HG03354 (cell line): ENCODE results near the gene TPGS2.
"Not testable (repeated sequence)": the region's sequence is repeated elsewhere in the genome, so short reads cannot be mapped to it uniquely, and the experiment has no call there.

Source experiments
- ATAC-seq: cut with Tn5 transposase; IDR thresholded peaks from one replicate; pipeline ENCODE4 v1.9.1; 2021; ENCODE audit warnings: mild to moderate bottlenecking; ENCODE audit not compliant: unreplicated experiment, poor library complexity, severe bottlenecking

Gene TPGS2

GRCh38 chr18:36782710-36783109, 46.1 kb downstream of the TPGS2 start:
- no peak for ATAC-seq

DNA sequence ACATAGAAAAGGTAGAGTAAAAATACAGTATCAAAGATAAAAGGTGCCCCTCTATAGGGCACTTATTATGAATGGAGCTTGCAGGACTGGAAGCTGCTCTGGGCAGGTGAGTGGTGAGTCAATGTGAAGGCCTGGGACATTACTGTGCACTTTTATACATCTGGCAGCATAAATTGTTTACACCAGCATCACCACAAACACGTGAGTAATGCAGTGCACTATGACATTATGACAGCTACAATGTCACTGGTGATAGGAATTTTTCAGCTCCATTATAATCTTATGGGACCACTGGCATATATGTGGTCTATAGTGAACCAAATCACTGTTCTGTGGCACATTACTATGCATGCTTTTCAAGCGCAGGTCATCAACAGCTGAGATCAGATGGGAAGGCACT, 48.1 kb downstream of the TPGS2 start:
- ATAC-seq = no peak

GRCh38 chr18:36777566-36777965, 51.2 kb downstream of the TPGS2 start:
- no peak for ATAC-seq

DNA sequence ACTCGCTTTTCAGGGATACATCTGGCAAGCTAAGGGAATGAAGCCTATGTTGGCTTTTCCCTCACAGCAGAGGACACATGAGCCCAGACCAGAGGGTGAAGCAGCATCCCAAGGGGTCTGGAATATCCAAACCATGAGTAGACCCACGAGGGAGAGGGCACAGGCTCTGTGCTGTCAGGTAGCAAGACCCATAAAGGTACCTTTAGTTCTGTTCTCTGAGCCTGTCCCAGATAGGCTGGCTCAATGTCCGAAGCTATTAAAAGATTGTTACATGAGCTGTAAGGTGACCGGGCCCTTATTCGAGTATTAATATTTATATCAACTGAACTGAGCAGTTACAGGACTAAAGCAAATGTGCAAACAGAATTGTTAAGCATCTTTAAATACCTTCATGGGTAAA, 52.2 kb downstream of the TPGS2 start:
- ATAC-seq = no peak

DNA sequence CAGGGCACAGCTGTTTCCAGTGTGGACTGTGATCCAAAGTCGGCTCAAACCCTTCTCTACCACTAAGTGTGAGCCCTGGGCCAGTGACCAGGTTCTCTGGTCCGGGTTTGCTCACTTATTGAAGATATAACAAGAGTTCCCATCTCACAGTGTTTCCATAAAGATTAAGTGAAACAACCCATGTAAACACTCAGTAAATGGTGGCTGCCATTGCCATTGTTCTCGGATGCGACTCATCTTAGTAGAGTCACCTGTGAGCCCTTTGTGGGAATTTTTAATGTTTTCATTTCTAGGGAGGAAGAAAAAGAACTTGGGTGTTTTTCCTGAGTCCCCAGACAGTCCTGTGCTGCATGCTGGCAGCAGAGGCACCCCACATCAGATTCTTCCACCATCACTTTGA, 53.4 kb downstream of the TPGS2 start:
- no peak for ATAC-seq

DNA sequence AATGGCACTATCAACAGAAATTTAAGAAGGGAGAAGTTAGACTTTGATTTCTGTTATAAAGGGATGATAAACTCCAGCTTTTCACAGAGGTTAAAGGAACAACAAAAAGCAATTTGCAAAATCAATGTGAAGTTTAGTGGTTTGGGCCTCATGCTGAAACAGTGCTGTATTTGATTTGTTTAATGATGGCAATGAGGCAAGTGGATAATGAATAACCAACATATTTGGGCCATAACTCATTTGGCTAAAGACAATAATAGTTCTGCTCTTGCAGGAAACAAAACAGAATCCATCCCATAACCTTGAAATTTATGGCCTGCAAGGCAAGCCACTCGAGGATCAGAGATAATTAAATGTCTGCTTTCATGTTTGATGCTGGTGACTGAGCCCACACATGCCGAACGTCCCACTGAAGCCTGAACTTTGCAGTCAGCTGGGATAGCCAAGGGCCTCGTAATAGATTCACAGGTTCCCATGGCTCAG, 56.5 kb downstream of the TPGS2 start:
- no peak for ATAC-seq

DNA sequence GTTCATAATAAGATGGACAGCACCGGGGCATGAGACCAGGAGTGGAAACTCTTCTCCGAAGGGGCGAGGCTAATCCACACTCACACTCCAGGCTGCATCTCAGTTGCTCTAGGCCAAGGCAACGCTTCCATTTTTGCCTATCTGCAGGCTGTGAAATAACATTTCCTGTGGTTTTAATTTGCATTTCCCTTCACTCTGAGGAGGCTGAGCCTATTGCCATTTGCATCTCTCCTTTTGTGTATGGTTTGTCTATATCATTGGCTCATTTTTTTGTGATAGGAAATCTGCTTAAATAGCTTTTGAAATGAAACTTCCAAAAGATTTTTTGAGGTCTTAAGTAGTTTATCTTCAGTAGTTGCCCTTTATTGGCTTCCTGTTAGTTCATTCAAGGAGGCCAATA, 57.6 kb downstream of the TPGS2 start:
- ATAC-seq = peak; percentile 71

DNA sequence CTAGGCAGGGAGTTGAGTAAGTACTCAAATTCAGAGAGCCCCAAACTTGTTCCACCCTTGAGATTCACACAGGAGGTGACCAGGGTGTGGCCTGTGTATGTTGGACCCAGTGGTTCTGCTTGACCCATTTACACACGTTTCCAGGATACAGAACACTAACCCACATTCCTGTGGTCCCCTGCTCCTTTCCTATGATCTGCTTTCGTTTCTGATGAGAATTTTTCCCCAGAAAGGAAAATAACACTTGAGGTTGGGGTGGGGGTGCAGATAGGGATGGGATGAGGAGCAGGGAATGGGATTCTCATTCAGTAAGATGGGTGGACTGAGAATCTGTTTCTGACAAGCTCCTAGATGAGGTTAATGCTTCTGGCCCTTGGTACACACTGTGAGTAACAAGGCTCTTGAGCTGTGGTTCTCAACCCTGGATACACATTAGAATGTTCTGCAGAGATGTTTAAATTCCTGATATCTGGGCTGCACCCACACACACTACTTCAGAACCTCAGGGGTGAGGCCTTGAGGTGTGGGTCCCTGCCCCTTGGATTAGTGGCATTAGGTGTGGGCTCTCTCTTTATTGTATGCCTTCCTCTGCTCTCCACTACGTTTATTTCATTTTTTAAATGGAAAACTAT, 58.4 kb downstream of the TPGS2 start:
- ATAC-seq = no peak

GRCh38 chr18:36769611-36770314, 59.0 kb downstream of the TPGS2 start:
- no peak for ATAC-seq

DNA sequence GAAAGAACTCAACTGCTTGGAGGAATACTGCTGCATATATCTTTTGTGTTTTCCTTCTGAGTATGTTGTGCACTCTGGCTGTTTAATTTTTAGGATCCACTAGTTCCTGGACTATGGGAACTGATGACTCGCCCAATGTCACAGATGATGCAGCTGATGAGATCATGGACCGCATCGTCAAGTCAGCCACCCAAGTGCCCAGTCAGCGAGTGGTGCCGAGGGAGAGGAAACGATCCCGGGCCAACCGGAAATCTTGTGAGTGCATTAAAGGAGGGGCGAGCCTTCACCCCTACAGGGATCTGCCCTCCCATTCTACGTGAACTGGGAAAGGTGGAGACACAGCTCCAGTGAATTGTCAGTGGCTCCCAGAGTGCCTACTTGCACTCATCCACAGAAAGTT, 59.6 kb downstream of the TPGS2 start:
- no peak for ATAC-seq

GRCh38 chr18:36766836-36767235, 62.0 kb downstream of the TPGS2 start:
- ATAC-seq = no peak

GRCh38 chr18:36762965-36763364, 65.8 kb downstream of the TPGS2 start:
- ATAC-seq = not testable (repeated sequence)

DNA sequence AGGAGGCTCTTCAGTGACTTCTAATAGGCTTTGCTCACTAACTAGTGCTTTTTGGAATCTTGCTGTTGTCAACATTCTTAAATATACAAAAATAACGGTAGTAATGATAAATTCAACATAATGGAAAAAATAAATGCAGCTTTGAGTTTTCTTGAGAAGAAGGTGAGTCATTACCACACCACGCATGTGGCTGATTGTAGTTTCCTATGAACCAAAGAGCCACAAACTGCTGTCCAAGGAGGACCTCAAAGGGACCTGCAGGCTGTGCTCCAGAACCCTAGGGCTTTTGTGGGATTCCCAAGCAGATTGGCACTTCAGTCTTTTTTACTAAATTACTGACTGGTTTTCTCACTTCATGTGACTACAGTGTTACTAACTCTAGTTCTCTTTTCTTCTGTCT, 66.7 kb downstream of the TPGS2 start:
- ATAC-seq = no peak

DNA sequence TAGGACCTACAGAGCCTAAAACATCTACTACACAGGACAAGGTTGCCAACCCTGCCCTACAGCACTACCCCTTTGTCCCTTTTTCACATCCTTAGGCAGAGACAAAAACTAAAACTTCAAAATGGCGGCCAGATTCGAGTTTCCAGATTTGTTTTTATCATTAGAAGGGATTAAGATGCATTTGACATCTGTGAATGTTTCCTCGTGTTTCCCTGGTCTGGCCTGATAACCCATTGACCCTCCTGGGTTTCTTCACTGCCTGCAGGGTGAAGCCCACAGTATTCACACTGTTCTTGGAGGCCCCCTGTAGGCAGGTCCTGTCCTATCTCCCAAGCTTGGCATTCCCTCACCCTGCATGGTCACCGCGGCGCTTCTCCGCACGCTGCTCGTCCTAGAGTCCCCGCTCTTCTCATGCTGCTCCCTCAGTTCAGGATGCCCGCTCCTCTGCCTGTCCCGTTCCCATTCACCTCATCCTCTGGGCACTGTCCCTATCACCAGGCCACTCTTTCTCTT, 67.6 kb downstream of the TPGS2 start:
- no peak for ATAC-seq

GRCh38 chr18:36760598-36760997, 68.2 kb downstream of the TPGS2 start:
- no peak for ATAC-seq

- ATAC-seq = no peak
Observed at GRCh38 chr18:36759167-36759776, 69.5 kb downstream of the TPGS2 start.

DNA sequence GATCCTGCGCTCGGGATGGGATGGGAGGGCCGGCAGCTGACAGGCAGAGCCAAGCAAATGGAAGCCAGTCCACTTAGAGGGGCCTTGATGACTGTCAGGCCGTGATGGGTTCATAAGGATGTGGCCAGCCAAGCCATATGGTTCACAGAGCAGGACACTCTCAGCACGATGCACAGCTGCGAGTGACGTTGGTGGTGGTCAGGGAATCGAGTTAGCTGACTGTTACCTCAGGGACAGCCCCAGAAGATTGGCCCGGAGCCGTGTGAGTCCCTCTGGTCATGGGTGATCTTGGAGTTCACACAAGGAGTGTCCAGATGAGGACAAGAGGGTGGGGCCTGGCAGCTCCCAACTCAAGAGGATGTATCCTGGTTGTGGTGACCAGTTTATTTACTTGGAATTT, 70.2 kb downstream of the TPGS2 start:
- ATAC-seq = no peak

- no peak for ATAC-seq
Observed at GRCh38 chr18:36757991-36758390, 70.8 kb downstream of the TPGS2 start.

GRCh38 chr18:36757081-36757480, 71.7 kb downstream of the TPGS2 start:
- ATAC-seq = no peak

- no peak for ATAC-seq
Observed at GRCh38 chr18:36756242-36756641, 72.6 kb downstream of the TPGS2 start.
